Fibroblast of the conjunctiva (primary cell): ENCODE data around the gene NEK6.

Experiments
- DNase-seq: peaks from one replicate; pipeline ENCODE4 v3.0.0-alpha.2; 2010; ENCODE audit warnings: low read depth

The NEK6 gene

DNA sequence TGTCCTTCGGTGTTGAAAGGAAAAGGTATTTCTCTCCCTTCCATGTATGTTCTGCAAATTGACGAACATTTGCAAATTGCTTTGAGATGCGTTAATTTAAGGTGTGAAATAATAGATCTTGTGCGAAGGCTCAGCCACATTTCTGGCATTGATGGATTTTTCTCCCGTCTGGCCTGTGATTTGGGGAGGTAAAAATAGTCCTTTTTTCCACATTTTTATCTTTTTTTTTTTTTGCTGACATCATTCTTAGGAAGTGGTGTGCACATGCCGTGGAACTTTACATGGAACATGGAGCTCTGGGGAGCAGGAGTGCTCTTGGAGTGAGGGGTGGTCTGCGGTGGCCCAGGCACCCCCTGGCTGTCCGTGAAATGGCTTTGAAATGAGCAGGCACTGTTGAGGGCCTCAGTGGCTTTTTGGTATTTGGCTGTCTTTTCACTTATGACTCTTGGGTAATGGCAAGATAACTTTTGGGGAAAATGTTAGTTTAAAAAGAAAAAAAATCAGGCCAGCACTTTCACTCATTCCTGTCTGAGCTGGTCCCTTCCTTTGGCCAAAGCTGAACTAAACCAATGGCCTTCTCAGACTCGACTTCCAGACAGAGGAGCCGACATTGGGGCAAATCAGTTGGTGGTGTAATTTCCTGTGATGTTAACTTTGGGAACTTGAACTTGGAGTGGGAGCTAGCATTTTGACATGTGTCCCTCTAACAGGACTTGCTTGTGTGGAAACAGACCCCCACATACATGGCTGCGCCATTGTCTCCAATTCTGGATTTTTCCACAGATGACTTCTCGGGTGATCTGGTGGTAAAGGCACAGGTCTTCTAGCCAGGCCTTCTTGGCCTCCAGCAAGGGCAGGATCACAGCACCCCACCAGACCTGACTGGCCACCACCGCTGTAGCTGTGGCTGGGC is 4.2 kb downstream of the NEK6 start:
- DNase-seq = no peak

DNA sequence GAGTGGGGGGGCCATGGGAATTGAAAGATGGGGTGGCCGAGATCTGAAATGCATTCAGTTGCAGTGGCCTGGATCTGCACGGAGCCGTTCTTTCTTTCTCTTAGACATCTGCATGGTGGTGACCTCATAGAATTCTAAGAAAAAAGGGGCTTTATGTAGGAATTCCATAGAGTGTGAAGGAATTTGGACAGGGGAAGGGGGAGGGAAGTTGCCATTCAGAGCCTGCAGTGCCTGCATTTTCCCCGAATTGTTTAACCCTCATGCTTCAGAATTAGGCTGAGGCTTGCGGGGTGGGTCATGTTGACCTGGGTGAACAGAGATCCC is 4.9 kb downstream of the NEK6 start:
- no peak for DNase-seq

DNA sequence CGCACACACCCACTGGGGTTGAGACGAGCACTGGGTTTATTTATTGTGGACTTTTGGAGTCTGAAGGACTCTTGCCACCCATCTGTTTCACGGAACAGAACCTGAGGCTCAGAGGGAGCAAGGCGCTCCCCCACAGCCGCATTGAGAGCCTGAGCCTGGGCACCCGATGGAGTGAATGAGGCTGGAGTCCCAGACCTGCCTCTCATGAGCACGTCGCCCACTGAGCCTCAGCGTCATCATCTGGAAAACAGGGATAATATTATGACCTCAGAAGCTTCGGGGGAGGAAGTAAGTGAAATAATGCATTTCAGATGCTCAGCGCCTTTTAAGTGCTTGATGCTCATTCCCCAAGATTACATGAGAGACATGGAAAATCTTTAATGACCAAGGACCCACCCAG is 5.5 kb downstream of the NEK6 start:
- DNase-seq = no peak

DNA sequence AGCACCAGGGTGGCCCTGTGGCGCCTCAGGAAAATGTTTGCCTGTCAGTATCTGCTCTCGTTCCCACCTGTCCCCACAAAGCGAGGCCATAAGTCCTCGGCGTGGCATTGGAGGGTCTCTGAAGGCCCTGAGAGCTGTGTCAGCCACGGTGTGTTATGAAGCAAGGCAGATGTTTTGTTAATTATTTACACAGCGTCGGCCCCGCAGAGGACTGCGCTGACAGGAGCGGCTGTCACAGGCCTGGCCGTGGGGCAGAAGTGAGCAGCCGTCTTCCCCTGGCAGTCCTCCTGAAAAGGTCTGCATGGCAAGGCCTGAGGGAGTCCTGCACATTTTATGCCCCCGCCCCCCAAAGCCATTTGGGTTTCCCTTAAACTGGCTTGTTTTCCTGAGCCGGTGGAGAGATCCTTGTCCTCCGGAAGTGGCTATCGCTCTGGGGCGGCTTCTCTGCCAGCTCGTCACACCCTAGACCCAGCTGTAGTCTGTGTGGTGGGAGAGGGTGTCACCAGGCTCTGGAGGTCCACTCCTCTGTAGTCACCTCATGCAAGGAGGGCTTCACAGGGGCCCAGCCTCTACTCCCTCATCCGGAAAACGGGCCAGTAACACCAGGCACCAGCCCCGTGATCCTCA is 6.2 kb downstream of the NEK6 start:
- DNase-seq = no peak

DNA sequence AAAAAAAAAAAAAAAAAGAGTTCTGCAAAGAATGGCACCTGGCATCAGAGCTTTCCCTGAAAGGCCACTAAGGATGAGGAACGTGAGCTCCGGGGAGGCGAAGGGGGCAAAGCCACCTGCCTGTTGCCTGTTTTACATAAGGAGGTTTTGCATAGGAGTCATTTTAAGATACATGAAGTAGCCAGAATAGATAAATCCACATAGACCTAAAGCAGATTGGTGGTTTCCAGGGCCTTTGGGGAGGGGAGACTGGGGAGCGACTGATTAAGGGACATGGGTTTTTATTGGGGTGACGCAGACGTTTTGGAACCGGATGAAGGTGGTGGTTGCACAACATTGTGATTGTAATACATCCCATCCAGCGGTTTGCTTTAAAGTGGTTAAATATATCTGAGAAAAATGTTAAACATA is 7.1 kb downstream of the NEK6 start:
- DNase-seq = no peak

DNA sequence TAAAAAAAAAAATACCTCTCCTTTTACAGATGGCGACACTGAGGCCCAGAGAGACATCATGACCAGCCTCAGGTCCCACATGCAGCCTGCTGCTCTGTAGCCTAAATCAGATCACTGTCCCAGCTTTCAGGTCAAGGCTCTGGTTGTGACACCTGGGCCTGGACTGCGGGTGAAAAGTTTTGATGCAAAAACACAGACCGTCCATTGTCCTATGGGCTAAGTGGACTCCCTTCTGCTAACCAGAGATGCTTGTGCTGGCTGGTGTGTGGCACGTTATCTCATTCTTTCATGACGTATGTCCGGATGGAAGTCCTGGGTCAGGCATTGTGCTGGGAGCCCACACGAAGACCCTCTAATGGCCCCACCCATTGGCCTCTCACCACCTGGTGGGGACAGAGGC is 7.8 kb downstream of the NEK6 start:
- DNase-seq = no peak

DNA sequence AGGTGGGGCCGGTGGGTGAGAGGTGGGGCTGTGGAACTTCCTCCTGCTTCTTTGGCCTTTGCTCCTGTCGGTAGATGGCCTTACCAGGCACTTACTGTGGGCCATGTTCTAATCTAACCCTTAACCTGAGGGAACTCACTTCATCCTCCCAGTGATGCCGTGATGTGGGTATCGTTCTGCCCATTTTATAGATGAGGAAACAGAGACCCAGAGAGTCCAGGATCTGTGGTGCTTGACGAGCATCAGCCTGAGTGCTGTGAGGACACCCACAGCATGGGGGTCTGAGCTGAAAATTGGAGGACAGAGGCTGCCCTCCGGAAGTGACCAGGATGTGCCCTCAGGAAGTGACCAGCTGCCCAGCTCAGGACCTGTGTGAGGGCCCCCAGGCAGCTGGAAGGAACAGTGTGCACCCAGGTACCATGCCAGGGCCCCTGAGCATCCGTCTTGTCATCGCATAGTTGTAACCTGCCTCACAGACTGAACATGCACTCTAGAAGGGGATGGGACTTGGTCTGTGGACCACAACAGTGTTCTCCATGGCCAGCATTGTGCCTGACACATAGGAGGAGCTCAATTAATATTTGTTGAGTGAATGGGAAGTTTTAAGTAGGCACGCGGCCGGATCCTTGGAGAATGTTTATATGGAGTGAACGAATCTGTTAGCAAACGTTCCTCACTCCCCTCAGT is 8.5 kb downstream of the NEK6 start:
- DNase-seq = no peak

DNA sequence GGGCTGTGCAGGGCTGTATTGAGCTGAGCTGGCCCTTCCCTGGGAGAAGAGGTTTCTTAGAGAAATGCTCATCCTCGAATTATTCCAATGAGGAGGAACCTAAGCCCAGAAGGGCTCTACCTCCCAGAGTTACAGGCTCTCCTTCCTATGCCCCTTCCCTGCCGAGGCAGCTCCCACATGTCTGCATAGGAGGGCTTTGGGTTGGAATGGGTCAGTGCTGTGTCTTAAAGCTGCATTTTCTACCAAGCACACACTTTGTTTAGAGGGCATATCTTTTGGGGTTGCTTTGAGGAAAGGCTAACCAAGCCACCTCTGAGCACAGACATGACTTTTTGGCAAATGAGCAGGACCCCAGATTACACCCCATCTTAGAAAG is 9.1 kb downstream of the NEK6 start:
- DNase-seq = no peak

DNA sequence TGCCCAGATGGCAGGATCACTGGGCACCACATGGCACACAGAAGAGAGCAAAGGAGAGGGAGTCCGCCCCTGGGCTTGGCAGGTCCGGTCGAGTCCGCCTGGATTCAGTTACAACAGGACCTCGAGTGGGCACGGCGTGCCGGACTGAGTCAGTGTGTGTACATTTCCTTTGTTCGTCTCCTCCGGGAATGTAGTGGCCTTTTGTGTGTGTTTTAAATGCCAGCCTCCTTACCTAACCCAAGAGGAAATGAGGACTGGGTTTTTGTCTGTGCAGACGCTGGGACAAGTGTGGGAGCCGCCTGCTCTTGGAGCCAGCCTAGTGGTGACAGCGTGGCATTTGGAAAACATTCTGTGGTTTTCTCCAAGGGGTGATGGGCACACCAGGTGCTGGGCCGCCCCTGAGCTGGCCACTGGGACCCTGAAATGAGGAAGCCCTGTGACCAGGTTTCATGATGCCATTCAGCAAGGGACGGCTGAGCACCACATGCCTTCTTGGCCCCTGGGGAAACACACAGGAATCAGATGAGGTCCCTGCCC is 9.6 kb downstream of the NEK6 start:
- DNase-seq = no peak

DNA sequence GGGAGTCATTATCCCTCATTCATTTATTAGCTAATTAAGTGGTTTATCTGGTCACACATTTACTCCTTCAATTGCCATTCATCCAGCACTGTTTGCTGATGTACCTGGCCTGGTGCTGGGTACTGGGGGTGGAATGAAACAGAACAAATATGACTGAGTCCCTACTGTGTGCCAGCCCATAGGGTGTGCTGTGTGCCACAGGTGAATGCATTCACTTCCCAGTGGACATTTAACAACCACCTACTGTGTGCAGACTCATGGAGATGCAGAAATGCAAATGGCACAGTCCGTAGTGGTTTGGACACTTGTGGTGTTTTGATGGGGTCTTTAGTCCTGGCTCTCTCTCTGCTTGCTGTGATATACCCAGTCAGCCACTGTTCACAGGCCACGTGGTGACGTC is 10.5 kb downstream of the NEK6 start:
- no peak for DNase-seq

DNA sequence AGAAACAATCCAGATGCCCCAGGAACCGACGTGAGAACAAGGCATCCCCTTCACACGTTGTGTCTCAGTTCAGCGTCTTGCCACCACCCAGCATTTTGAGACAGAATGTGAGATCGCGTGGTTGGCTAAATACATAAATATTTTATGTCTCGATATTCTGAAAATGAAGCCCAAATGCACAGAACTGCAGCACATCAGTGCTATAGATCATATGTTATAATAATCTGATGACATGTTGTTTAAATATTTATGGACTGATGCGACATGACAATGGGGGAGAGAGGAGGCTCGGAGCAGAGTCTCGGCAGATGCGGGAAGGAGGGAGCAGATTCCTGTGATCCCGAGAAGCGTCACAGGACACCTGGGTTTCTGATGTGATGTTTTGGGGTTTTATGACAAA is 10.9 kb downstream of the NEK6 start:
- no peak for DNase-seq

DNA sequence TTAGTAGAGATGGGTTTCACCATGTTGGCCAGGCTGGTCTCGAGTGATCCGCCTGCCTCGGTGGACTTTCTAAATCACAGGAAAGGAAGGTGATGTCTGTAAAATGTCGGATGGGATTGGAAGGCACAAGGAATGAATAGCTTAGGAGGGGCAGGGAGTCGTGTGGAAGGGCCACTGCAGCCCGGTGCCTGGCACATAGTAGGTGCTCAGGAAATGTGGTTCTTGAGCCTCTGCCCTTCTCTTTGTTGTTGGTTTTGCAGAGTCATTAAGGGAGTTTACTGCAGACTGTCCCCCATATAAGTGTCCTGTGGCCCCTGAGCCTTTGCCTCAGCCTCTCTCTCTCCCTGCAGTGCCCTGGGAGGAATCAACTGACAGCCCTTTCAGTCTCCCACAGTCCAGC is 11.8 kb downstream of the NEK6 start:
- DNase-seq = no peak

DNA sequence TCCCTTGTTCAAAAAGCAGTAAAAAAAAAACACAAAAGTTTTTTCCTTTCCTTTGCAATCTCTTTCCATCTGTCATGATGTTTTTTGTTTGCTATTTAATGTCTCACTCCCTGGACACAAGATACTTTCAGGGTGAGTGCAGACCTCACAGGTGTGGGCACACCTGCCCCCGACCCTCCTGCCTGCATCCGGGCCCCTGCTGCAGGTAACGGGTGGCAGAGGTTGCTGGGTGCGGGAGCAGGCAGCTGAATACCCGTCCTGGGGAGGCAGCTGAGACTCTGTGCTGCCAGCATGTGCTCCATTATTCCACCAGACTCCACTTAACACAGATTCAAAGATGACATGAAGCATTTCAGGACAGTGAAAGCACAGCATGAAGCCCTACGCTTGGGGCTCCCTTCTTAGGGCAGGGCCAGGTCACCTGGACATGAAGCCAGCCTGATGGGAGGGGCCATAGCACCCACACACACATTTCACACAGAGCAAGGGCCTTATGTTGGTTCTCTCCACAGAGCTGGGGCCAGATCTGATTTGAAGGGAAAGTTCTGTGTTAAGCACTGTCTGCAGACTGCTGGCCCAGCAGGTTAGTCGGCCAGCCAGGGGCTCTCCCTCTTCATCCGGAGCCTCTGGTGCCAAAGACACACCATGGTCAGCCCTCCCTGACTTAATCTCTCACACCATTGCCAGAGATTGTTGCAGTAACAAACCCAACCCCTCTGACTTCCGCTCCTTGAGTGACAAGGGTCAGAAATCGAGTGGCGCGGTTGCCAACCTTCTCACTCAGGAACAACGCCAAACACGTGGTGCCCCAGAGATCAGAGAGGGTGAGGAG is 13.0 kb downstream of the NEK6 start:
- DNase-seq = no peak

DNA sequence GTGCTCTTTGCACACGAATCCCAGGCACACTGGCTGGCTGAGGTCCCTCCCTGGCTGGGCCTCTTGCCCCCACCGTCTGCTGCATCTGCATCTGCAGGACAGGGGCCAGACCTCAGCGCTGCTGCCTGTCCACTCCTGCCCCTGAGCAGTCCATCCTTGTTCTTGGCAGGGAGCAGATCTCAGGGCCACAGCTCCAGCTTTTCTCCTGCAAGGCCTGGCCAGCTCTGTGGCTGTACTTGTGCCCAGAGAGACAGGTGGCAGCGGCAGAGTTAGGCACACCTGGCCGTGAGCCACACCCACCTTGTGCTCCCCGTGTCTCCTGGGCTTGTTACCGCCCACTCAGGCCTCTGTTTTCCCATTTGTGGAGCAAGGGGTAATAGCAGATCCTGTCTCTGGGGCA is 13.9 kb downstream of the NEK6 start:
- DNase-seq = no peak

DNA sequence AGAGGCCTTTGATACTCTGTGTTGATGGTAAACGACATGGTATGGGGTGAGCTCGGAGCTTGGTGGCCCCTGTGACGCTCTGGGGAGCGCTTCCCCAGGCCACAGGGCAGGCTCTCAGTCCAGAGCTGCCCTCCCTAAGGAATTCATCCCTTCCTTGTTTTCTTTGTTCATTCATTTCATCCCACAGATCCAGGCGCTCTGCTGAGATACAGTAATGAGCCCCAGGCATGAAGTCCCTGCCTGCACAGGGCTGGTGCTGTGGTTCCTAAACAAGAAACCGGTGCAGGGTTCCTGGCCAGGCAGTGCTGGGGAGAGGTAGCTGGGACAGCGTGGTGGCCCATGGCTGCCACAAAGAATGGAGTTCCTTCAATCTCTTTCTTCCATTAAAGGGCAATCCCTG is 14.4 kb downstream of the NEK6 start:
- DNase-seq = no peak

DNA sequence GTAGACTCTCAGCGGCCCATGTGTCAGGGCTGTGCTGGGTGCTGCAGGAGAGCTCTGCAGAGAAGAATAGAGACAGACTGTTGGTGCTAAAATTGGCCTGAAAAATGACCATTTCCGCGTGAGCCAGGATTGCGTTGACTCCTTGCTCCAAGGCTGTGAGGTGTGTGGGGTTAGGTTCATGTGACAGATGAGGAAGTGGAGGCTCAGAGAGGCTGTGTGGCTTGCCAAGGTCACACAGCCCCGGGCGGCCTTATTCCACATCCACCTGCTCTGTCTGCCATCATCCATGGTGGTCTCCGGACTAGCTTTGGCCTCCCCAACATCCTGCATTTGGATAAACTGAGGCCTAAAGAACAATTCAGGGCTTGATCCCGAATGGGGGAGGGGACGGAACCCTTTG is 15.2 kb downstream of the NEK6 start:
- DNase-seq = no peak

DNA sequence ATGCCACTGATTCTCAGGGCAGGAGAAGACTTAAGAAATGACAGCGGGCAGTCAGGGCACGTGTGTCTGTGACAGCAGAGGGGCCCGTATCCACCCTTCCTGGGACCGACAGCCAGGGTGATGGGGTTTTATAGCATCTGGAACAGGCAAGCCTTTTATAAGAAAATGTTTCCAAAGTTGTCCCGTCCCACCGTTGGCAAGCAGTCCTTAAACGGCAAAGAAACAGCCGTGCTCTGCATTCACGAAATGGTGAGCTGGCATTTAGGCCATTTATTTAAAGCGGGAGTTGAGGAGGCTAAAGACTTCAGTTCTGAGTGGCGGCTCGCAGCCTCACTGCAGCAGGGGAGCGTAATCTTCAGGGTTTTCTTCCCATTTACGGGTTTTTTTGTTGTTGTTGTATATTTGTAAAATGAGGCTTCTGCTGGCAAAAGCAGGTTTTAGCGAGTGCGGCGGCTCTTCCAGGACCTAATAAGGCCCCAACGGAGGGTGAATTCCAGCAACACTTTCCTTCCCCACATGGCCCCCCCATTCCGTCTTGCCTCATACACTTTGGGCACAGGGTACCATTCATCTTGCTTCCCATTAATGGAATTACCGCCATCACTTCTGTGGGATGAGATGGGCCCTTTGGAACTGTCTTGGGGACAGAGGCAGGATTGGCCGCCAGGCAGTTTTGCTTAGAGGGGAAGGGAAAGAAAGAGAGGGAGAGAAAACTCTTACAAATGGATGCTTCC is 15.8 kb downstream of the NEK6 start:
- DNase-seq = no peak

DNA sequence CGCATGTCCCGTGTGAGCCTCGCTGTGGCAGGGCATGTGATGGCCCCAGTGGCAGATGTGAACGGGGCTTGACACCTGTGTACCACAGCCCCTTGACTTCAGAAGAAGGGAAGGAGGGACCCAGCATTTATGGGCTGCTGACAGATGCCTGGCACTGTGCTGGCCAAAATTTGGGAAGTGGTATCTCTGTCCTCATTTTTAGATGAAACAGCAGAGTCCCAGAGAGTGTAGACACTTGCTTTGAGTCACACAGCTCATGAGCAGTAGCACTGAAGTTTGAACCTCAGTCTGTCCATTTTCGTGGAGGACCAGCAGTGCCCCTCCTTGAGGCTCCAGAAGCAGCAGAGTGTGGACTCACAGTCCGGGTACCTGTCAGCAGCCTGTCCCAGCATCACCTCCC is 16.5 kb downstream of the NEK6 start:
- no peak for DNase-seq

DNA sequence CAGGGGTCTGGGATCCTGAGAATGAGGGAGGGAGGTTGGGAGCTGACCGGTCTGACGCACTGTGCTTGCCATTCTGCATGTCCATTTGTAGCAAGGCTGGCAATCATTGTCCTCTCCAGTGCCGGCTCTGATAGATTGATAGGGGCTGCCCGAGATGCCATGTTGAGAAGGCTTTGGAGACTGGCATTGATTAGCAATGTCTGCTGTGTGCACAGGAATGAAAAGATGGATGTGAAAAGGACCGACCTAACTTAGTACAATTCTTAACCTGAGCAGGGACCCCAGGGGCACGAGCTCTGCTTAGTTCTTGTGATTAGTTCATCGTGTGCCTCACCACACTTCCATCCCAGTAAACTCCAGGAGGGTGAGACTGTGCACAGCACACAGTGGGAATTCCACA is 17.0 kb downstream of the NEK6 start:
- DNase-seq = no peak

DNA sequence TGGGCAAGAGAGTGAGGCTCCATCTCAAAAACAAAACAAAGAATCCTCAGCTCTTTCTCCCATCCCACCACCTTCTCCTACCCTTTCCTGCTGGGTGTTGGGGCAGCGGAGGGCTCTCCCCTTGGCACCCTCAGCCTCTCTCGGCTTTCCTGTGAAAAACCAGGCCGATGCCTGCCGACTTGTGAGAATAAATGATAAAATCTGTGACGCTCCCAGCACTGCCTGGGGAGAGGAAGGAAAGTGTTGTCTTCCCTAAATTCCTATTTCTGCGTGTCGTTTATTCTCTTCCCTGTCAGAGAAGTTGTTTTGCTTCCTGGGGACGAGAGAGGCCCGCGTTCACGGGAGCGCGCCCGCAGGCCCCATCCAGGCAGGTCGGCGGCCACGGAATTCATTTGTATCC is 19.7 kb downstream of the NEK6 start:
- DNase-seq = no peak

DNA sequence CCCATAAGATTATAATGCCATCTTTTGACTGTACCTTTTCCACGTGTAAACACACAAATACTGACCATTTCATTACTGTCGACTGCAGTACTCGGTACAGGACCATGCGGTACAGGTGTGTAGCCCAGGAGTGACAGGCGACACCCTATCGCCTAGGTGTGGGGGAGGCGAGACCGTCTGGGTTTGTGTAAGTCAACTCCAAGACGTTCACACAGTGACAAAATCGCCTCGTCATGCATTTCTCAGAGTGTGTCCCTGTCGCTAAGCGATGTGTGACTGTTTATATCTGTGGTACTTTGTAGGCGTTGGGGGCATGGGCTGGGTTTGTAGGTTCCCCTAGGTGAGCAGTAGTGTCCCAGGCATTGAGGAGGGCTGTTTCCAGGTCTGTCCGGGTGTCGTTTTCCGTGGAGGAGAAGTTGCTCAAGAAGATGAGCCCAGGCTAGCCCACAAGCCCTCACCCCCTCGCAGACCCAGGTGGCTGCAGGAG is 20.3 kb downstream of the NEK6 start:
- no peak for DNase-seq
